IMR-90 (cell line): ENCODE results near the gene SNAPC4. TPM values are rescaled to one million over a fixed set of nuclear protein-coding genes. Genes with fewer than 3 reads are reported as not detected.

Experiments
- ATAC-seq: fragments of 200-7000 bp; cut with Tn5 transposase; 2 replicates; pipeline ENCODE4 v1.9.1; 2020; ENCODE audit warnings: low read depth, mild to moderate bottlenecking, moderate library complexity
- Bru-seq: library from RNA; stranded (reverse); fragments of 400-500 nt; gene quantifications from one replicate; lab custom pipeline; 2021; lab: Mats Ljungman, UMichigan
- BruChase-seq, 2 experiments: library from RNA; stranded (reverse); fragments of 400-500 nt; gene quantifications; one replicate each; lab custom pipeline; 2021; lab: Mats Ljungman, UMichigan
- BruUV-seq: library from RNA; stranded (reverse); fragments of 400-500 nt; replicated peaks from 2 replicates; lab custom pipeline; 2021; lab: Mats Ljungman, UMichigan
- CTCF ChIA-PET: fragments of 300-600 bp; formaldehyde crosslinking; extraction: SDS; loops from one replicate; lab custom pipeline; 2021; ENCODE audit warnings: antibody characterized with exemption; lab: Yijun Ruan, JAX
- POLR2A ChIA-PET: fragments of 300-600 bp; sonication (Branson Sonifier 250); formaldehyde crosslinking; loops from one replicate; lab custom pipeline; 2022; ENCODE audit warnings: antibody characterized with exemption; ENCODE audit not compliant: unreplicated experiment; lab: Charles Lee
- DNase-seq: peaks from one replicate; pipeline ENCODE4 v3.0.0; 2013
- H2AFZ ChIP-seq: replicated peaks from 2 replicates; pipeline ENCODE3; 2013; ENCODE audit warnings: low read length, mild to moderate bottlenecking; ENCODE audit not compliant: poor library complexity
- H2AK5ac ChIP-seq: 2 replicates; pipeline ENCODE4 v1.6.1; 2013; ENCODE audit warnings: low read depth, low read length, inconsistent platforms
- H2AK9ac ChIP-seq: replicated peaks from 2 replicates; pipeline ENCODE3; 2013; ENCODE audit warnings: mild to moderate bottlenecking, low read depth, low read length, moderate library complexity; ENCODE audit not compliant: poor library complexity
- H2BK120ac ChIP-seq: 2 replicates; pipeline ENCODE4 v1.6.1; 2013; ENCODE audit warnings: low read depth, low read length, inconsistent platforms
- H2BK15ac ChIP-seq: 3 replicates; pipeline ENCODE4 v1.6.1; 2013; ENCODE audit warnings: low read depth, low read length, inconsistent platforms
- H2BK20ac ChIP-seq: 2 replicates; pipeline ENCODE4 v1.6.1; 2013; ENCODE audit warnings: low read depth, mild to moderate bottlenecking, inconsistent platforms, low read length, moderate library complexity
- H2BK5ac ChIP-seq: 2 replicates; pipeline ENCODE4 v1.6.1; 2013; ENCODE audit warnings: mild to moderate bottlenecking, low read depth, low read length, inconsistent platforms; ENCODE audit not compliant: poor library complexity, severe bottlenecking
- H3K14ac ChIP-seq: replicated peaks from 2 replicates; pipeline ENCODE4 v1.6.1; 2013; ENCODE audit warnings: low read depth, low read length, inconsistent platforms
- H3K18ac ChIP-seq: 2 replicates; pipeline ENCODE4 v1.6.1; 2013; ENCODE audit warnings: low read depth, low read length, control low read depth
- H3K23ac ChIP-seq: 2 replicates; pipeline ENCODE4 v1.6.1; 2013; ENCODE audit warnings: low read depth, low read length, inconsistent platforms
- H3K27ac ChIP-seq: 2 replicates; pipeline ENCODE4 v1.5.1; 2013; ENCODE audit warnings: mild to moderate bottlenecking, control low read depth, low read length; ENCODE audit not compliant: insufficient read depth
- H3K27me3 ChIP-seq: 2 replicates; pipeline ENCODE4 v1.6.1; 2013; ENCODE audit warnings: low read length; ENCODE audit not compliant: control insufficient read depth, insufficient read depth
- H3K36me3 ChIP-seq: 2 replicates; pipeline ENCODE4 v1.6.1; 2013; ENCODE audit warnings: low read length, mixed read lengths; ENCODE audit not compliant: control insufficient read depth, insufficient read depth
- H3K4ac ChIP-seq: 2 replicates; pipeline ENCODE4 v1.6.1; 2013; ENCODE audit warnings: low read depth, low read length, inconsistent platforms
- H3K4me1 ChIP-seq: 2 replicates; pipeline ENCODE4 v1.6.1; 2013; ENCODE audit warnings: low read length, mixed read lengths; ENCODE audit not compliant: control insufficient read depth, insufficient read depth
- H3K4me2 ChIP-seq: 2 replicates; pipeline ENCODE4 v1.6.1; 2013; ENCODE audit warnings: low read depth, mild to moderate bottlenecking, control low read depth, low read length, moderate library complexity
- H3K4me3 ChIP-seq: 2 replicates; pipeline ENCODE4 v1.5.1; 2013; ENCODE audit warnings: low read depth, mild to moderate bottlenecking, control low read depth, low read length, moderate library complexity; ENCODE audit not compliant: insufficient read depth
- H3K56ac ChIP-seq: 2 replicates; pipeline ENCODE4 v1.6.1; 2013; ENCODE audit warnings: low read length, inconsistent platforms; ENCODE audit not compliant: insufficient read depth; ENCODE audit errors: extremely low read depth
- H3K79me1 ChIP-seq, 2 experiments: 2 replicates each; pipeline ENCODE4 v1.6.1; 2013; ENCODE audit warnings: low read length in 2 of 2, inconsistent platforms in 1 of 2, low read depth in 1 of 2
- H3K9ac ChIP-seq: 2 replicates; pipeline ENCODE4 v1.6.1; 2013; ENCODE audit warnings: low read depth, low read length, control low read depth
- H3K9me1 ChIP-seq: 2 replicates; pipeline ENCODE4 v1.6.1; 2013; ENCODE audit warnings: low read length, inconsistent platforms; ENCODE audit not compliant: insufficient read depth
- H3K9me3 ChIP-seq: 2 replicates; pipeline ENCODE4 v1.6.1; 2013; ENCODE audit warnings: low read length; ENCODE audit not compliant: control insufficient read depth, insufficient read depth
- H4K20me1 ChIP-seq: 2 replicates; pipeline ENCODE4 v1.6.1; 2013; ENCODE audit warnings: low read length, inconsistent platforms; ENCODE audit not compliant: insufficient read depth
- H4K5ac ChIP-seq: 2 replicates; pipeline ENCODE4 v1.6.1; 2013; ENCODE audit warnings: mild to moderate bottlenecking, low read depth, low read length, control low read depth
- H4K8ac ChIP-seq, 2 experiments: 2 replicates each; pipeline ENCODE4 v1.6.1; 2013; ENCODE audit warnings: low read depth in 2 of 2, low read length in 2 of 2, control low read depth in 1 of 2, inconsistent platforms in 1 of 2
- H4K91ac ChIP-seq: 2 replicates; pipeline ENCODE4 v1.6.1; 2013; ENCODE audit warnings: low read depth, low read length, inconsistent platforms; ENCODE audit not compliant: insufficient read depth
- CEBPB ChIP-seq: IDR thresholded peaks from 2 replicates; pipeline ENCODE4 v1.6.1; 2012; ENCODE audit warnings: low read depth, low read length, improper control_type of control experiment
- CHD1 ChIP-seq: IDR thresholded peaks from 2 replicates; pipeline ENCODE4 v1.6.1; 2012; ENCODE audit warnings: low read depth, low read length, improper control_type of control experiment
- FOS ChIP-seq: fragments of 150-350 bp; IDR thresholded peaks from 2 replicates; pipeline ENCODE4 v1.6.1; 2016; ENCODE audit warnings: low read depth, low read length
- MAFK ChIP-seq: IDR thresholded peaks from 2 replicates; pipeline ENCODE4 v1.6.1; 2012; ENCODE audit warnings: low read depth, low read length, improper control_type of control experiment
- MAZ ChIP-seq: IDR thresholded peaks from 2 replicates; pipeline ENCODE4 v1.6.1; 2012; ENCODE audit warnings: low read depth, mild to moderate bottlenecking, low read length, improper control_type of control experiment, moderate library complexity, borderline replicate concordance
- MXI1 ChIP-seq: IDR thresholded peaks from 2 replicates; pipeline ENCODE4 v1.6.1; 2012; ENCODE audit warnings: low read depth, mild to moderate bottlenecking, low read length, moderate library complexity, borderline replicate concordance
- NFE2L2 ChIP-seq: fragments of 150-350 bp; IDR thresholded peaks from 2 replicates; pipeline ENCODE4 v1.6.1; 2016; ENCODE audit warnings: low read depth, mild to moderate bottlenecking, low read length
- RAD21 ChIP-seq: IDR thresholded peaks from 2 replicates; pipeline ENCODE4 v1.6.1; 2012; ENCODE audit warnings: low read length, improper control_type of control experiment
- RCOR1 ChIP-seq: IDR thresholded peaks from 2 replicates; pipeline ENCODE4 v1.6.1; 2012; ENCODE audit warnings: mild to moderate bottlenecking, low read length, improper control_type of control experiment; ENCODE audit not compliant: insufficient replicate concordance
- WGBS, 2 experiments: methylation state at CpG; one replicate each; pipeline versions ENCODE4 v1.1.5 to v1.1.7; 2013; ENCODE audit warnings: missing lambda C conversion rate in 2 of 2; ENCODE audit not compliant: insufficient read length in 1 of 2; ENCODE audit errors: extremely low coverage in 2 of 2; 5-methylcytosine and 5-hydroxymethylcytosine counted together
- dilution Hi-C: fragments of 300-500 bp; cut with HindIII; formaldehyde crosslinking; loops from one replicate; pipeline ENCODE4 v1.14.3; 2018; ENCODE audit warnings: low sequenced_read_pairs; ENCODE audit not compliant: unreplicated experiment
- in situ Hi-C: fragments of 300-500 bp; cut with MboI; formaldehyde crosslinking; loops from 3 replicates; pipeline ENCODE4 v1.14.3; 2019; ENCODE audit warnings: low sequenced_read_pairs, inconsistent platforms, mixed read lengths
- intact Hi-C: fragments of 100-400 bp; cut with micrococcal nuclease; formaldehyde crosslinking; loops from 2 replicates; pipeline ENCODE4 v1.10.0; 2022
- long read RNA-seq: library from polyadenylated mRNA; unstranded; transcript quantifications from one replicate; pipeline ENCODE4 v2.0.0, GENCODE V29; 2021; ENCODE audit not compliant: unreplicated experiment
- polyA plus RNA-seq, 3 experiments: library from polyadenylated mRNA; depleted of rRNA; stranded (reverse); fragments of >200 nt; gene quantifications; 2 replicates each; pipeline ENCODE4 v1.2.3, GENCODE V29; 2012; ENCODE audit warnings: low replicate concordance in 1 of 3
- total RNA-seq: library from RNA; depleted of rRNA; stranded (reverse); fragments of >200 nt; gene quantifications from 2 replicates; pipeline ENCODE4 v1.2.3, GENCODE V29; 2012; rRNA removed

SNAPC4 gene, protein sequence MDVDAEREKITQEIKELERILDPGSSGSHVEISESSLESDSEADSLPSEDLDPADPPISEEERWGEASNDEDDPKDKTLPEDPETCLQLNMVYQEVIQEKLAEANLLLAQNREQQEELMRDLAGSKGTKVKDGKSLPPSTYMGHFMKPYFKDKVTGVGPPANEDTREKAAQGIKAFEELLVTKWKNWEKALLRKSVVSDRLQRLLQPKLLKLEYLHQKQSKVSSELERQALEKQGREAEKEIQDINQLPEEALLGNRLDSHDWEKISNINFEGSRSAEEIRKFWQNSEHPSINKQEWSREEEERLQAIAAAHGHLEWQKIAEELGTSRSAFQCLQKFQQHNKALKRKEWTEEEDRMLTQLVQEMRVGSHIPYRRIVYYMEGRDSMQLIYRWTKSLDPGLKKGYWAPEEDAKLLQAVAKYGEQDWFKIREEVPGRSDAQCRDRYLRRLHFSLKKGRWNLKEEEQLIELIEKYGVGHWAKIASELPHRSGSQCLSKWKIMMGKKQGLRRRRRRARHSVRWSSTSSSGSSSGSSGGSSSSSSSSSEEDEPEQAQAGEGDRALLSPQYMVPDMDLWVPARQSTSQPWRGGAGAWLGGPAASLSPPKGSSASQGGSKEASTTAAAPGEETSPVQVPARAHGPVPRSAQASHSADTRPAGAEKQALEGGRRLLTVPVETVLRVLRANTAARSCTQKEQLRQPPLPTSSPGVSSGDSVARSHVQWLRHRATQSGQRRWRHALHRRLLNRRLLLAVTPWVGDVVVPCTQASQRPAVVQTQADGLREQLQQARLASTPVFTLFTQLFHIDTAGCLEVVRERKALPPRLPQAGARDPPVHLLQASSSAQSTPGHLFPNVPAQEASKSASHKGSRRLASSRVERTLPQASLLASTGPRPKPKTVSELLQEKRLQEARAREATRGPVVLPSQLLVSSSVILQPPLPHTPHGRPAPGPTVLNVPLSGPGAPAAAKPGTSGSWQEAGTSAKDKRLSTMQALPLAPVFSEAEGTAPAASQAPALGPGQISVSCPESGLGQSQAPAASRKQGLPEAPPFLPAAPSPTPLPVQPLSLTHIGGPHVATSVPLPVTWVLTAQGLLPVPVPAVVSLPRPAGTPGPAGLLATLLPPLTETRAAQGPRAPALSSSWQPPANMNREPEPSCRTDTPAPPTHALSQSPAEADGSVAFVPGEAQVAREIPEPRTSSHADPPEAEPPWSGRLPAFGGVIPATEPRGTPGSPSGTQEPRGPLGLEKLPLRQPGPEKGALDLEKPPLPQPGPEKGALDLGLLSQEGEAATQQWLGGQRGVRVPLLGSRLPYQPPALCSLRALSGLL (N-terminal part only)
- total RNA-seq (2.5 and 3.1 TPM in 2 replicates), polyA plus RNA-seq (2012; rRNA removed) (6.5 and 7.6 TPM in 2 replicates), Bru-seq, nascent RNA (percentile 65 among the genes with signal in this experiment), BruChase-seq, experiment 1, labeled RNA remaining after a 6-hour chase (percentile 80 among the genes with signal in this experiment), BruChase-seq, experiment 2, labeled RNA remaining after a 2-hour chase (percentile 80 among the genes with signal in this experiment)
- polyA plus RNA-seq (2012; cell fraction: cytosol; rRNA removed), result 3.2 and 3.7 TPM in 2 replicates
- 42.0 and 62.6 TPM in 2 replicates for polyA plus RNA-seq (2012; cell fraction: nucleus; rRNA removed; ENCODE audit: low replicate concordance)
- long read RNA-seq, partial matches to known transcripts, result 14 of 23 reads
- long read RNA-seq, other reads (novel, unspliced or antisense), result 9 of 23 reads

- peak within 1 kb of the TSS; percentile 74 for H3K27ac ChIP-seq
- TF ChIP-seq NFE2L2 (no peak), MAZ (peak; percentile 52; the same call in 1 of the 2 replicates), MXI1 (no peak; the same call in 1 of the 2 replicates), FOS (no peak), RAD21 (peak; percentile 78), CHD1 (no peak), CEBPB (no peak), MAFK (no peak), RCOR1 (no peak)
Observed at GRCh38 chr9:136400038-136400834, at the start of gene SNAPC4. Gene SNAPC4, minus strand, starts transcription at chr9:136400170. Its CDS starts 1,742 bp downstream, at chr9:136398428.

More at GRCh38 chr9:136400038-136400834, at the start of gene SNAPC4:
- H3K4ac ChIP-seq, result peak within 1 kb of the TSS; percentile 84
- peak within 1 kb of the TSS; percentile 76 for H3K4me3 ChIP-seq
- H3K36me3 ChIP-seq, result peaks cover 46% of the 10 kb centered on the region
- H3K9ac ChIP-seq, result peak within 1 kb of the TSS; percentile 86
- H2BK5ac ChIP-seq, result no peak within 1 kb of the TSS
- H3K23ac ChIP-seq, result peak within 1 kb of the TSS; percentile 90
- H3K27me3 ChIP-seq, result no peaks in the 10 kb centered on the region
- no peak within 1 kb of the TSS for H2BK20ac ChIP-seq
- peak within 1 kb of the TSS; percentile 96 for H4K5ac ChIP-seq
- ChIA-PET CTCF (no interaction called here), POLR2A (no interaction called here)
- no peak within 1 kb of the TSS for H3K56ac ChIP-seq
- whole genome bisulfite sequencing, 2 experiments, result 10% methylated on average over 44 of the region's 71 CpGs; no CpG with 5 or more reads in 1 of the 2 experiments
- no peak within 1 kb of the TSS for H3K18ac ChIP-seq
- peak within 1 kb of the TSS; percentile 92 to 100 for H4K8ac ChIP-seq
- in situ Hi-C loops (loop anchor here (5.0 kb wide), 1 partner anchor 78 kb away; no protein-coding TSS in a partner anchor), dilution Hi-C loops (no loop called here), intact Hi-C loops (loop anchor here (1.0 to 5.0 kb wide), 2 partner anchors 73 to 88 kb away; partner anchors contain the start of gene GPSM1)
- DNase-seq (peak; percentile 78), ATAC-seq (peak; percentile 96)
- H3K4me1 ChIP-seq, result peaks cover 9% of the 10 kb centered on the region
- peak within 1 kb of the TSS; percentile 86 for H3K14ac ChIP-seq
- peak within 1 kb of the TSS; percentile 100 for H3K4me2 ChIP-seq
- peaks cover 20 to 30% of the 10 kb centered on the region in 2 experiments for H3K79me1 ChIP-seq
- H2AFZ ChIP-seq, result peak within 1 kb of the TSS; percentile 98
- BruUV-seq, result no TSS peak
- H3K9me3 ChIP-seq, result no peaks in the 10 kb centered on the region
- peak within 1 kb of the TSS; percentile 96 for H2AK5ac ChIP-seq
- H4K91ac ChIP-seq, result peak within 1 kb of the TSS; percentile 87
- peaks cover 16% of the 10 kb centered on the region; the same call in 1 of the 2 replicates for H4K20me1 ChIP-seq
- H2BK15ac ChIP-seq, result no peak within 1 kb of the TSS
- H3K9me1 ChIP-seq, result no peaks in the 10 kb centered on the region
- peak within 1 kb of the TSS; percentile 95 for H2AK9ac ChIP-seq
- peak within 1 kb of the TSS; percentile 24; the same call in 1 of the 2 replicates for H2BK120ac ChIP-seq
